Measurements from ENCODE around the gene P3H2.
"Not testable (repeated sequence)": the region's sequence is repeated elsewhere in the genome, so short reads cannot be mapped to it uniquely, and the experiment has no call there.

P3H2 gene, protein sequence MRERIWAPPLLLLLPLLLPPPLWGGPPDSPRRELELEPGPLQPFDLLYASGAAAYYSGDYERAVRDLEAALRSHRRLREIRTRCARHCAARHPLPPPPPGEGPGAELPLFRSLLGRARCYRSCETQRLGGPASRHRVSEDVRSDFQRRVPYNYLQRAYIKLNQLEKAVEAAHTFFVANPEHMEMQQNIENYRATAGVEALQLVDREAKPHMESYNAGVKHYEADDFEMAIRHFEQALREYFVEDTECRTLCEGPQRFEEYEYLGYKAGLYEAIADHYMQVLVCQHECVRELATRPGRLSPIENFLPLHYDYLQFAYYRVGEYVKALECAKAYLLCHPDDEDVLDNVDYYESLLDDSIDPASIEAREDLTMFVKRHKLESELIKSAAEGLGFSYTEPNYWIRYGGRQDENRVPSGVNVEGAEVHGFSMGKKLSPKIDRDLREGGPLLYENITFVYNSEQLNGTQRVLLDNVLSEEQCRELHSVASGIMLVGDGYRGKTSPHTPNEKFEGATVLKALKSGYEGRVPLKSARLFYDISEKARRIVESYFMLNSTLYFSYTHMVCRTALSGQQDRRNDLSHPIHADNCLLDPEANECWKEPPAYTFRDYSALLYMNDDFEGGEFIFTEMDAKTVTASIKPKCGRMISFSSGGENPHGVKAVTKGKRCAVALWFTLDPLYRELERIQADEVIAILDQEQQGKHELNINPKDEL

DNA sequence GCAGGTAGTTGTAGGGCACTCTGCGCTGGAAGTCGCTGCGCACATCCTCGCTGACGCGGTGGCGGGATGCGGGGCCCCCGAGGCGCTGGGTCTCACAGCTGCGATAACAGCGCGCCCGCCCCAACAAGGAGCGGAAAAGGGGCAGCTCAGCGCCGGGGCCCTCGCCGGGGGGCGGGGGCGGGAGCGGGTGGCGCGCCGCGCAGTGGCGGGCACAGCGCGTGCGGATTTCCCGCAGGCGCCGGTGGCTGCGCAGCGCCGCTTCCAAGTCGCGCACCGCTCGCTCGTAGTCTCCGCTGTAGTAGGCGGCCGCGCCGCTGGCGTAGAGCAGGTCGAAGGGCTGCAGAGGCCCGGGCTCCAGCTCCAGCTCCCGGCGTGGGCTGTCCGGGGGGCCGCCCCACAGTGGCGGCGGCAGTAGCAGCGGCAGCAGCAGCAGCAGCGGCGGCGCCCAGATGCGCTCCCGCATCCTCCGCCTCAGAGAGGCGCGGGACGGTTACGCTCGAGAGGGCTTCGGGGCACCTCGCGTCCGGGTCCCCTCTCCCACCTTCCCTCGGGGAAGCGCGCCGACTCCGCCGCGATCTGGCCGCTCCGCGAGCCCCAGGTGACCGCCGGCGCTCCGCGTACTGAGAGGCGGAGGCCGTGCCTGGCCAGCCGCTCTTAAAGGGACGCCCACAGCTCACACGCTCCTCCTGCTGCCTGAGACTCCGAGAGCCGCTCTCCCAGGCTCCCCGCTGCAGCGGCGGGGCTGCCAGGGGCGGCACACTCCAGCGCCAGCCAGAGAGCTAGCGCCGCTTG lies at the start of gene P3H2:
TSS of gene P3H2 (minus strand) at position 629 of the 792 bp plus-strand sequence. CDS start at position 463, 166 bp downstream.
- peak; percentile 70 for DNase-seq

- DNase-seq: no peak
Measured at GRCh38 chr3:190169877-190170276, 49.2 kb upstream of the P3H2 start.

DNA sequence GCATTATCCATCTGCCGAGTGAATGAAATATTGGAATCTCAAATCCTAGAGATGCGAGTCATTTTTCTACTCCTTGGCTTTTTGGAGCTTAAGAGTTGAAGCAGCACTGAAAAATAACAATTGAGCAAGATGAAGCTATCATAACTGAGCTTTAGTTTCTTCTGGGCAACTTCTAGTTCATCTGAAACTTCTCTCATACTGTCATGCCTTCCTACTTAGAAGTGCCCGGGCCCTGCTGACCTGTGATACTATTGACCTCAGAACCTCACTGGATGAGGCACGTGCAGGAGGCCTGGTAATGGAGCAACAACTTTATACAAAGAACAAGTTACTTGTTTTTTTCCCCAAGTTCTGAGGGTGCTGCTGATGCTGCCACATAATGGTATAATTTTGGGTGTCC lies 48.5 kb upstream of the P3H2 start:
- no peak for DNase-seq

GRCh38 chr3:190167936-190168680 lies 47.4 kb upstream of the P3H2 start:
- no peak for DNase-seq

DNA sequence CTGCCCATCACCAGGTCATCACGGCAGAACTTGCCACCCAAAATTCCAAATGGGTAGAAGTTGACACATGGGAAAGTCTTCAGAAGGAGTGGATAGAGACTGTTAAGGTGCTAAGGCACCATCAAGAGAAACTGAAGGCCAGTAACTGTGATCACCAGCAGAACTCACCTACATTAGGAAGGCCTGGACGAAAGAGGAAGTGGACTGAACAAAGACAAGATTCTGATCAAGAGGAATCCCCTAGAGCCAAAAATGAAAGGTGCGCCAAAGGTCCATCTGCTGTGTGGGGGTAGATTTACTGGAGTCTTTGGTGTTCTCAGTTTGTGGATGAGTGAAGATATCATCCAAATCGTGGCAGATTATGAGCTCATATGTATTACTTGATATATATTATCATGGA lies 46.3 kb upstream of the P3H2 start:
- no peak for DNase-seq

DNA sequence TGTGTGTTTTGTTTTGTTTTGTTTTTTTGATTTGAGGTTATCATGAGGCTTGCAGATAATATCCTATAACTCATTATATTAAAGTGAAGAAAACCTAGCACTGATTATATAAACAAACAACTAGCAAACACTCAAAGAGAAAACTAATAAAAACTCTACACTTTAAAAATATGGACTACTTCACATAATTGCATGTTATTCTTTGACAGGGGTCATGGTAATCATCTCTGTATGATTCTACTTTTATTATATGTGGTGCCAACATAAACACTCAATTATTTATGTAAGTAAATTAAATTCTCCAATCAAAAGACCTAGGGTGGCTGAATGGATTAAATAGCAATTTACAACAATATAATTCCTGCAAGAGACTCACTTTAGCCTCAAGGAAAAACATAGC lies 44.6 kb upstream of the P3H2 start:
- DNase-seq: no peak

DNA sequence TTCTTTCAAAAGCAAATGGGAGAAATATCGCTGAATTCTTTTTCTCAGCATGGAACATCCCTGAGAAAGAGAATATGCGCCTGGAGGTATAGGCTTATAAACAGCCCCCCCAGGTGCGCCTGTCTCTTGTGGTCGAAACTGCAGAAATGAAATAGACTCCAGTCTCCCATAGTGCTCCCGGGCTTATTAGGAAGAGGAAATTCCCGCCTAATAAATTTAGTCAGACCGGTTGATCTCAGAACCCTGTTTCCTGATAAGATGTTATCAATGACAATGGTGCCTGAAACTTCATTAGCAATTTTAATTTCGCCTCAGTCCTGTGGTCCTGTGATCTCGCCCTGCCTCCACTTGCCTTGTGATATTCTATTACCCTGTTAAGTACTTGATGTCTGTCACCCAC lies 41.3 kb upstream of the P3H2 start:
- not testable (repeated sequence) for DNase-seq

GRCh38 chr3:190159902-190160435 lies 39.3 kb upstream of the P3H2 start:
- no peak for DNase-seq

GRCh38 chr3:190158261-190158660 lies 37.6 kb upstream of the P3H2 start:
- no peak for DNase-seq

DNA sequence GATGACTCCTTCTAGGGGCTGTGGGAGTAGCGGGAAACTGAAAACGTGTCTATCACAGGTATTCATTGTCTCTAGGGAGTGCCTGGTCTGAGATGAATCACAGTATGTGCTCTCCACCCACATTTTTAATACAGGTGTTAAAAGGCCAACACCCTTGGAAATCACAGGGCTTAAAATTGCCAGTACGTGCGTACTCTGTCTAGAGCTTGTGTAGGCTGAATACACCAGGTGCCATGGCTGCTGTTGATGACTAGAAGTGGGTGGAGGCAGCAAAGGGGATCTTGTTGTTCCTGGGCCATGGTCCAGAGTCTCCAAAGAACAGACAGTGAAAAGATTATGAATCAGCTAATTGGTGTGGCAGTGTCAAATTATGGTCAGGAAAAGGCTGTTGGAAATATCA lies 35.1 kb upstream of the P3H2 start:
- no peak for DNase-seq

GRCh38 chr3:190150681-190151080 lies 30.0 kb upstream of the P3H2 start:
- DNase-seq: no peak

GRCh38 chr3:190149830-190150619 lies 29.3 kb upstream of the P3H2 start:
- DNase-seq: not testable (repeated sequence)

DNA sequence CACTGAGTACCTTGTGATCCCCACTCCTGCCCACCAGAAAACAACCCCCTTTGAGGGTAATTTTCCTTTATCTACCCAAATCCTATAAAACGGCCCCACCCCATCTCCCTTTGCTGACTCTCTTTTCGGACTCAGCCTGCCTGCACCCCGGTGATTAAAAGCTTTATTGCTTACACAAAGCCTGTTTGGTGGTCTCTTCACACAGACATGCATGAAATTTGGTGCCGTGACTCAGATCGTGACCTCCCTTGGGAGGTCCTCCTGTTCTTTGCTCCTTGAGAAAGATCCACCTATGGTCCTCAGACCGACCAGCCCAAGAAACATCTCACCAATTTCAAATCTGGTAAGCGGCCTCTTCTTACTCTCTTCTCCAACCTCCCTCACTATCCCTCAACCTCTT lies 24.1 kb upstream of the P3H2 start:
- DNase-seq: not testable (repeated sequence)

GRCh38 chr3:190142041-190142440 lies 21.3 kb upstream of the P3H2 start:
- no peak for DNase-seq

DNA sequence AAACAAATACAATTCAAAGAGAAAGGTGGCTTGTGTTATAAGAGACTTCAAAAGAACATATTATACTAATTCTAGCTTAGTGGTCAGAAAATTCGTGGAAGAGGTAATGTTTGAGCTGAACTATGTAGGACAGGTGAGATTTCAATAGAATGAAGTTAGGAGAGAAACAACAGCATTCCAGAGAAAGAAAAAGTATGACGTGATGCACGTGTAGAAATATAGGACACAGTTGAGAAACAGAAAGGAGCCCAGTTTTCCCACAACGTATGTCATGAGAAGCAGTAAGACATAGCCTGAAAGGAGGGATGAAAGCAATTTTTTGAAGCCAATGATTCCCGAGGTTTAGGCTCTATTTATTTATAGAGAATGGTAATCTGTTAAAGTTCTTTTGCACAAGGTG lies 18.7 kb upstream of the P3H2 start:
- DNase-seq: no peak

- DNase-seq: no peak
Measured at GRCh38 chr3:190132371-190132770, 11.7 kb upstream of the P3H2 start.

- no peak for DNase-seq
Measured at GRCh38 chr3:190131329-190131728, 10.6 kb upstream of the P3H2 start.

DNA sequence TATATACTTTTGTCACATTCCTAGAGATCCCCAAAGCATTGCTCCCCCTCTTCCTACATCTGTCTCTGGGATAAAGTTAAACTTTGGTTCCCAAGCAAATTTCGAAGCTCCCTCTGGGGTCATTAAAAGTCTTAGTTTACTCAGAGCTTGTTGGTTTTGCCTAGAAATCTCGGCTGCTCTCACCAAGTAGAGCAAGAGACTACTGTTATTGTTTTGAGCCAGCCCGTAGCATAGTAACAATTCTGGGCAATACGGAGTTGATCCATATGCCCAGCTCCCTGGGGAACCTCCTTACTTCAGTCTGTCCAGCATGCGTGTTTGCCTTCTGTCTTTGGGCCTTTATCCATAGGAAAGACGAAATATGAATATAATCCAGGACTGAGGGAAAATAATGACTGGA lies 10.0 kb upstream of the P3H2 start:
- no peak for DNase-seq

DNA sequence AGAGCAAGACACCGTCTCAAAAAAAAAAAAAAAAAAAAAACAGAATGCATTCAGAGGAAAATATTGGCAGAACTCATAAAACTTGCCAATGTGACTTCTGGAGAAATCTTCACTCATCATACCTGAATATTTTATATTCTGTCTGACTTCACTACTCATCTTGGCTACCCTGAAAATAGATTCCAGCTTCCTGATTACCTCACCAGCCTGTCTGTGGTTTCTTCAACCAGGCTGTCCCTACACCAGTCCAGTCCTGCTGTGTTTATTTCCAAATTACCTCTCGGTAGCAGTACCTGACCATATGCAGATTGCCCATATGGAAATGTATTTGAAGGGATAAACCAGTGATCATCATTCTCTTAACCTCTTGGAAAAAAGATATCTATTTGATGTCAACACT lies 9.3 kb upstream of the P3H2 start:
- no peak for DNase-seq

- no peak for DNase-seq
Measured at GRCh38 chr3:190127797-190128196, 7.1 kb upstream of the P3H2 start.

DNA sequence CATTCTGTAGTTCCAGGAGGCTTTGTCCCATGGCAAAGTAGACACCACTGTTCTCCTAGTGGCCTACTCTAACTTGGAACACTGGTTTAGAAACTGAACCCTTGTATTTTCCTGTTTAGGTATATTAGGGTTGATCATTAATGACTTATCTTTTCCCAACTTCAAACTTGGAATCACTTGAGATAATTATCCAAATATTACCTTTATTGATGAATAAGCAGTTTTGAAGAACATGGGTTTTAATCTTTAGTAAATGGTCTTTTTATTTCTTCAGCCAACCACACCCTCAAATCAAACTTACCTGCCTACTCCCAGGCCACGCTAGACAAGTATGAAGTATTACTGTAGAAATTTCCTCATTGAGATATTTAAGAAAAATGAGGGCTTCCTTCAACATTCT lies 6.5 kb upstream of the P3H2 start:
- DNase-seq: no peak

Measured in NCI-H1092 treated with DMSO at 0.1 percent for 48 hours (cell line).